ENCODE measurements around the gene CYSLTR2. TPM values are rescaled to one million over a fixed set of nuclear protein-coding genes. Genes with fewer than 3 reads are reported as not detected.

The CYSLTR2 gene
- total RNA-seq, 1 donor, result under 0.01 TPM

GRCh38 chr13:48729856-48730255 lies 76.1 kb downstream of the CYSLTR2 start:
- TF ChIP-seq, protein P1, sequence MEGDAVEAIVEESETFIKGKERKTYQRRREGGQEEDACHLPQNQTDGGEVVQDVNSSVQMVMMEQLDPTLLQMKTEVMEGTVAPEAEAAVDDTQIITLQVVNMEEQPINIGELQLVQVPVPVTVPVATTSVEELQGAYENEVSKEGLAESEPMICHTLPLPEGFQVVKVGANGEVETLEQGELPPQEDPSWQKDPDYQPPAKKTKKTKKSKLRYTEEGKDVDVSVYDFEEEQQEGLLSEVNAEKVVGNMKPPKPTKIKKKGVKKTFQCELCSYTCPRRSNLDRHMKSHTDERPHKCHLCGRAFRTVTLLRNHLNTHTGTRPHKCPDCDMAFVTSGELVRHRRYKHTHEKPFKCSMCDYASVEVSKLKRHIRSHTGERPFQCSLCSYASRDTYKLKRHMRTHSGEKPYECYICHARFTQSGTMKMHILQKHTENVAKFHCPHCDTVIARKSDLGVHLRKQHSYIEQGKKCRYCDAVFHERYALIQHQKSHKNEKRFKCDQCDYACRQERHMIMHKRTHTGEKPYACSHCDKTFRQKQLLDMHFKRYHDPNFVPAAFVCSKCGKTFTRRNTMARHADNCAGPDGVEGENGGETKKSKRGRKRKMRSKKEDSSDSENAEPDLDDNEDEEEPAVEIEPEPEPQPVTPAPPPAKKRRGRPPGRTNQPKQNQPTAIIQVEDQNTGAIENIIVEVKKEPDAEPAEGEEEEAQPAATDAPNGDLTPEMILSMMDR (IDR thresholded peaks at IDR 0.05; ENCODE audit: extremely low read depth, low read depth, low read length), result no peak
- Histone ChIP-seq H3K36me3 (ENCODE audit: insufficient read depth, low read length) (no peaks in the 10 kb centered on the region), H4K20me1 (ENCODE audit: insufficient read depth, low read length) (no peaks in the 10 kb centered on the region), H3K4me3 (ENCODE audit: insufficient read depth, low read length) (no peak overlapping the region), H3K79me2 (ENCODE audit: insufficient read depth, low read length) (no peaks in the 10 kb centered on the region), H3K27me3 (ENCODE audit: insufficient read depth, low read length) (peaks cover 2% of the 10 kb centered on the region), H3K4me2 (ENCODE audit: insufficient read depth, low read length) (no peak overlapping the region), H3K4me1 (ENCODE audit: insufficient read depth, low read length) (peaks cover 12% of the 10 kb centered on the region), H3K9me3 (ENCODE audit: low read depth, low read length) (no peaks in the 10 kb centered on the region), H2AFZ (ENCODE audit: low read length) (no peak overlapping the region), H3K27ac (ENCODE audit: low read depth, low read length) (no peak overlapping the region)
- DNase-seq (ENCODE audit: insufficient read length, low spot score, missing footprints), result no peak

DNA sequence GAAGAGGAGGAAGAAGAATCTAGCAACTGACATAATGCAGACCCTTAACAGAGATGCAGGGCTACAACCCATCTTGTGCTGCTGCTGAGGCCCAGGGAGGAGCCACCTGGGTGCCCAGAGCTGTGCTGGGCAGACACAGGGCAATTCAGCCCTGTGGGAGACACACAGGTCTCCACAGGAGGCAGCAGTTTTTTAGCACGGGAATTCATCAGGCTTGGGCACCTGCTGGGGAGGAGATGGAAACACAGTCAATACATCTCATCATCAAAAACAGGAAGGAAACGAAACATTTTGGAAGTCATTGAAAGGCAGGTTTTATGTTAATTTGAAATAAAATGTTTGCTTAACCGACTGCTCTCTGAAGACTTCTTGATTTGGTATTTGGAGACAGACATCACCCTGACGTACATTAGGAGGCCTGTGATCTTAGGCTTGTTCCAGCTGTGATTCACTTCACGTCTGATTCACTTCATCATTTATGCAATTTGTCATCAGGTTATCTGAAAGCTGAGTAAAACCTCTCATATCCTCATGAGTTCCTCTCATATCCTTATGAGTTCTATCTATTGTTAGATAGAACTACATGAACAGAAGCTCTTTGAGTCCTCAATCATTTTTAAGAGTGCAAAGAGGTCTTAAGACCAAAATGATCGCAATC lies 77.4 kb downstream of the CYSLTR2 start:
- Histone ChIP-seq H3K79me2 (ENCODE audit: insufficient read depth, low read length) (no peaks in the 10 kb centered on the region), H2AFZ (ENCODE audit: low read length) (no peak overlapping the region), H4K20me1 (ENCODE audit: insufficient read depth, low read length) (no peaks in the 10 kb centered on the region), H3K27me3 (ENCODE audit: insufficient read depth, low read length) (peaks cover 6% of the 10 kb centered on the region), H3K27ac (ENCODE audit: low read depth, low read length) (peak overlapping the region; percentile 6), H3K4me3 (ENCODE audit: insufficient read depth, low read length) (no peak overlapping the region), H3K9me3 (ENCODE audit: low read depth, low read length) (no peaks in the 10 kb centered on the region), H3K4me2 (ENCODE audit: insufficient read depth, low read length) (peak overlapping the region; percentile 31), H3K36me3 (ENCODE audit: insufficient read depth, low read length) (no peaks in the 10 kb centered on the region), H3K4me1 (ENCODE audit: insufficient read depth, low read length) (peaks cover 12% of the 10 kb centered on the region)
- TF ChIP-seq, protein P1 (IDR thresholded peaks at IDR 0.05; ENCODE audit: extremely low read depth, low read depth, low read length), result no peak
- DNase-seq (ENCODE audit: insufficient read length, low spot score, missing footprints), result peak; percentile 87

DNA sequence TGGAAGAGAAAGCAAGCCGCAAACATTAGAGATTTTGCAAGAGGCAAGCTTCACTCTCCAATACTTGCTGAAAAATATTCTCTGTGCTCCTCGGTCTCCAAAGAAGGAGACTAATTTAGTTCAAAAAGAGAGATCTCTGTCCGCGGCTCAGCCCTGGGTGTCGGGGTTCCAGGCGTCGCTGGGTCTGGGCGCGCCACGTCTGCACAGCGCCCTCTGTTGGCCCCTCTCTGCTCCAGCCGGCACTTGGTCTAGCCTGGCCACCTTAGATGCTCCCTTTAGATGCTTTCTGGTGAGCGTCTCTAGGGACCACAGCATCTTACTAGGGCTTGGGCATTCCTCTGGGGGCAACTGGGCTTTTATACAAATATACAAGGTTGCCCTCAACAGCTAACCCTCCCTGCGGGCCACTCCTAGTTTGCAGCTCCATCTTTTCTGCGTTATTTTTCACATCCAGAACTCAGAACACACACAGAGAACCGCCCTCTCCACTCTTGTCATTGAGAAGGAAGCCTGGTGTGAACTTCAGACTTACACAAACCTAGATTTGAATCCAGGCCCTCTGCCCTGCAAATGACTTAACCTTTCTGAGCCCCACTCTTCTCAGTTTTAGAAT lies 78.3 kb downstream of the CYSLTR2 start:
- DNase-seq (ENCODE audit: insufficient read length, low spot score, missing footprints), result no peak
- no peak overlapping the region for H3K27ac ChIP-seq (ENCODE audit: low read depth, low read length)
- TF ChIP-seq, protein P1 (IDR thresholded peaks at IDR 0.05; ENCODE audit: extremely low read depth, low read depth, low read length), result peak; percentile 58
- peak overlapping the region; percentile 31 for H3K4me2 ChIP-seq (ENCODE audit: insufficient read depth, low read length)
- H3K4me1 ChIP-seq (ENCODE audit: insufficient read depth, low read length), result peaks cover 12% of the 10 kb centered on the region
- H3K79me2 ChIP-seq (ENCODE audit: insufficient read depth, low read length), result no peaks in the 10 kb centered on the region
- peaks cover 9% of the 10 kb centered on the region for H3K27me3 ChIP-seq (ENCODE audit: insufficient read depth, low read length)
- H3K36me3 ChIP-seq (ENCODE audit: insufficient read depth, low read length), result no peaks in the 10 kb centered on the region
- peak overlapping the region; percentile 5 for H3K4me3 ChIP-seq (ENCODE audit: insufficient read depth, low read length)
- H3K9me3 ChIP-seq (ENCODE audit: low read depth, low read length), result no peaks in the 10 kb centered on the region
- peak overlapping the region; percentile 23 for H2AFZ ChIP-seq (ENCODE audit: low read length)
- no peaks in the 10 kb centered on the region for H4K20me1 ChIP-seq (ENCODE audit: insufficient read depth, low read length)

GRCh38 chr13:48733739-48734335 lies 80.1 kb downstream of the CYSLTR2 start:
- Histone ChIP-seq H3K79me2 (ENCODE audit: insufficient read depth, low read length) (no peaks in the 10 kb centered on the region), H3K9me3 (ENCODE audit: low read depth, low read length) (no peaks in the 10 kb centered on the region), H4K20me1 (ENCODE audit: insufficient read depth, low read length) (no peaks in the 10 kb centered on the region), H3K27ac (ENCODE audit: low read depth, low read length) (no peak overlapping the region), H2AFZ (ENCODE audit: low read length) (no peak overlapping the region), H3K4me1 (ENCODE audit: insufficient read depth, low read length) (peaks cover 12% of the 10 kb centered on the region), H3K4me2 (ENCODE audit: insufficient read depth, low read length) (no peak overlapping the region), H3K27me3 (ENCODE audit: insufficient read depth, low read length) (peaks cover 9% of the 10 kb centered on the region), H3K4me3 (ENCODE audit: insufficient read depth, low read length) (no peak overlapping the region), H3K36me3 (ENCODE audit: insufficient read depth, low read length) (no peaks in the 10 kb centered on the region)
- no peak for DNase-seq (ENCODE audit: insufficient read length, low spot score, missing footprints)
- TF ChIP-seq, protein P1 (IDR thresholded peaks at IDR 0.05; ENCODE audit: extremely low read depth, low read depth, low read length), result no peak
